HS-5 (cell line): ENCODE results near the gene HCN4.

ENCODE experiments used
- DNase-seq: peaks from one replicate; pipeline ENCODE4 v3.0.0-alpha.2; 2012; ENCODE audit warnings: low read depth

Gene HCN4

GRCh38 chr15:73378089-73378488, 9.3 kb upstream of the HCN4 start:
- DNase-seq, result no peak

GRCh38 chr15:73375755-73376305, 7.1 kb upstream of the HCN4 start:
- no peak for DNase-seq

- no peak for DNase-seq
Measured at GRCh38 chr15:73375012-73375411, 6.3 kb upstream of the HCN4 start.

- DNase-seq, result no peak
Measured at GRCh38 chr15:73374604-73375003, 5.8 kb upstream of the HCN4 start.

- no peak for DNase-seq
Measured at GRCh38 chr15:73373221-73373620, 4.5 kb upstream of the HCN4 start.

- no peak for DNase-seq
Measured at GRCh38 chr15:73371812-73372211, 3.1 kb upstream of the HCN4 start.

- DNase-seq, result no peak
Measured at GRCh38 chr15:73370151-73370550, 1.4 kb upstream of the HCN4 start.

- no peak for DNase-seq
Measured at GRCh38 chr15:73369154-73369694, 466 bp upstream of the HCN4 start.

- no peak for DNase-seq
Measured at GRCh38 chr15:73367624-73368300, 996 bp downstream of the HCN4 start.

- DNase-seq, result no peak
Measured at GRCh38 chr15:73366766-73367623, 1.8 kb downstream of the HCN4 start.

GRCh38 chr15:73364070-73364469, 4.7 kb downstream of the HCN4 start:
- no peak for DNase-seq

- no peak for DNase-seq
Measured at GRCh38 chr15:73362900-73363299, 5.9 kb downstream of the HCN4 start.

- DNase-seq, result no peak
Measured at GRCh38 chr15:73361337-73361736, 7.4 kb downstream of the HCN4 start.

- DNase-seq, result no peak
Measured at GRCh38 chr15:73359651-73360050, 9.1 kb downstream of the HCN4 start.

GRCh38 chr15:73357999-73358665, 10.6 kb downstream of the HCN4 start:
- DNase-seq, result no peak

GRCh38 chr15:73355612-73356265, 13.0 kb downstream of the HCN4 start:
- no peak for DNase-seq

GRCh38 chr15:73354241-73354640, 14.5 kb downstream of the HCN4 start:
- DNase-seq, result no peak

- DNase-seq, result no peak
Measured at GRCh38 chr15:73353734-73354133, 15.0 kb downstream of the HCN4 start.

GRCh38 chr15:73352082-73352481, 16.7 kb downstream of the HCN4 start:
- no peak for DNase-seq

GRCh38 chr15:73349191-73349590, 19.6 kb downstream of the HCN4 start:
- no peak for DNase-seq

GRCh38 chr15:73346735-73347312, 21.9 kb downstream of the HCN4 start:
- DNase-seq, result no peak
